HL-60 (cell line): Measurements from ENCODE around the gene PTPRK.
"Not testable (repeated sequence)": the region's sequence is repeated elsewhere in the genome, so short reads cannot be mapped to it uniquely, and the experiment has no call there.

Experiments
- DNase-seq, 2 experiments: peaks; one replicate each; pipeline ENCODE4 v3.0.0-alpha.2; 2010 to 2020; ENCODE audit warnings: low read depth in 1 of 2, low spot score in 1 of 2
- H3K27ac ChIP-seq: fragments of 250-450 bp; sonication (Bioruptor Pico); replicated peaks from 2 replicates; pipeline ENCODE4 v1.5.1; 2020; ENCODE audit warnings: mild to moderate bottlenecking, moderate library complexity
- H3K27me3 ChIP-seq: fragments of 250-450 bp; sonication (Bioruptor Pico); 2 replicates; pipeline ENCODE4 v1.5.1; 2021; ENCODE audit warnings: mild to moderate bottlenecking, moderate library complexity; ENCODE audit not compliant: insufficient read depth, poor library complexity, severe bottlenecking
- H3K4me3 ChIP-seq: replicated peaks from 2 replicates; pipeline ENCODE4 v1.5.1; 2011; ENCODE audit warnings: mild to moderate bottlenecking, control low read depth, low read length; ENCODE audit not compliant: insufficient read depth
- GABPA ChIP-seq: IDR thresholded peaks from 2 replicates; pipeline ENCODE4 v1.6.1; 2012; ENCODE audit warnings: low read depth
- POLR2AphosphoS5 ChIP-seq: IDR thresholded peaks from 2 replicates; pipeline ENCODE4 v1.6.1; 2012; ENCODE audit warnings: low read depth
- SPI1 ChIP-seq: IDR thresholded peaks from 2 replicates; pipeline ENCODE4 v1.6.1; 2012; ENCODE audit warnings: low read depth, mild to moderate bottlenecking, borderline replicate concordance
- TF ChIP-seq, protein P1 (sequence below): IDR thresholded peaks from 2 replicates; pipeline ENCODE4 v1.6.1; 2012; ENCODE audit warnings: low read depth; ENCODE audit not compliant: insufficient replicate concordance
- TF ChIP-seq, protein P2 (sequence below): IDR thresholded peaks from one replicate; pipeline ENCODE4 v1.5.1; 2011; ENCODE audit warnings: low read length, control low read depth, inconsistent platforms; ENCODE audit not compliant: insufficient read depth

Gene PTPRK

DNA sequence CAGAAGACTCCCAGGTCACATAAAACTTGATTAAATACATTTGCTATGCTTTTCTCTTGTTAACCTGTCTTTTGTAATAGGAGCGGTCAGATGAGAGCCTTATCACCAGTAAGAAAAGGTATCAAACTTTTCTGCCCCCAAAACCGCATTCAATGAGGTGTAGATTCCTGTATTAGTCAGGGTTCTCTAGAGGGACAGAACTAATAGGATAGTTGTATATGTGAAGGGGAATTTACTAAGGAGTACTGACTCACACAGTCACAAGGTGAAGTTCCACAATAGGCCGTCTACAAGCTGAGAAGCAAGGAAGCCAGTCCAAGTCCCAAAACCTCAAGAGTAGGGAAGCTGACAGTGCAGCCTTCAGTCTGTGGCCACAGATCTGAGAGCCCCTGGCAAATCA lies 32.7 kb downstream of the PTPRK start:
- DNase-seq = no peak
- no peaks in the 10 kb centered on the region for H3K27me3 ChIP-seq
- H3K27ac ChIP-seq = no peak overlapping the region
- TF ChIP-seq, protein P1, sequence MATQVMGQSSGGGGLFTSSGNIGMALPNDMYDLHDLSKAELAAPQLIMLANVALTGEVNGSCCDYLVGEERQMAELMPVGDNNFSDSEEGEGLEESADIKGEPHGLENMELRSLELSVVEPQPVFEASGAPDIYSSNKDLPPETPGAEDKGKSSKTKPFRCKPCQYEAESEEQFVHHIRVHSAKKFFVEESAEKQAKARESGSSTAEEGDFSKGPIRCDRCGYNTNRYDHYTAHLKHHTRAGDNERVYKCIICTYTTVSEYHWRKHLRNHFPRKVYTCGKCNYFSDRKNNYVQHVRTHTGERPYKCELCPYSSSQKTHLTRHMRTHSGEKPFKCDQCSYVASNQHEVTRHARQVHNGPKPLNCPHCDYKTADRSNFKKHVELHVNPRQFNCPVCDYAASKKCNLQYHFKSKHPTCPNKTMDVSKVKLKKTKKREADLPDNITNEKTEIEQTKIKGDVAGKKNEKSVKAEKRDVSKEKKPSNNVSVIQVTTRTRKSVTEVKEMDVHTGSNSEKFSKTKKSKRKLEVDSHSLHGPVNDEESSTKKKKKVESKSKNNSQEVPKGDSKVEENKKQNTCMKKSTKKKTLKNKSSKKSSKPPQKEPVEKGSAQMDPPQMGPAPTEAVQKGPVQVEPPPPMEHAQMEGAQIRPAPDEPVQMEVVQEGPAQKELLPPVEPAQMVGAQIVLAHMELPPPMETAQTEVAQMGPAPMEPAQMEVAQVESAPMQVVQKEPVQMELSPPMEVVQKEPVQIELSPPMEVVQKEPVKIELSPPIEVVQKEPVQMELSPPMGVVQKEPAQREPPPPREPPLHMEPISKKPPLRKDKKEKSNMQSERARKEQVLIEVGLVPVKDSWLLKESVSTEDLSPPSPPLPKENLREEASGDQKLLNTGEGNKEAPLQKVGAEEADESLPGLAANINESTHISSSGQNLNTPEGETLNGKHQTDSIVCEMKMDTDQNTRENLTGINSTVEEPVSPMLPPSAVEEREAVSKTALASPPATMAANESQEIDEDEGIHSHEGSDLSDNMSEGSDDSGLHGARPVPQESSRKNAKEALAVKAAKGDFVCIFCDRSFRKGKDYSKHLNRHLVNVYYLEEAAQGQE = no peak
- TF ChIP-seq SPI1 = no peak
- no peak overlapping the region for H3K4me3 ChIP-seq

DNA sequence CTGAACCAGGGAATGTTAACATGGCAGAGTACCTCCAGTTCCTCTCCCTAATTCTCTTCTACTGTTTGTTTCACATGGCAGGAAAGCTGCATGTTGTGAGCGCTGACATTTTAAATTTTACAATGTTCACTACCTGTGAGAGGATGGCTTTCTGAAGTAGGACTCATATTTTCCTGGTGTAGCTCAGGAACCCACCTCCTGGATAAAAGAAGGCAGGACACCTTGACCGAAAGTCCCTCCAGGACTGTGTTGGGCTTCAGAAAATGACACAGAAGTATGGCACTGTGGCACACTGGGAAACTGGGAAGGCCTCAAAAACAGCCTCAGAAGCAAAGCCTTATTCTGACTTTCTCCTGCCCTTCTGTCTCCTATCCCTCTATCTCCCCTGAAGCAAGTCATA lies 33.3 kb downstream of the PTPRK start:
- TF ChIP-seq POLR2AphosphoS5 = no peak
- TF ChIP-seq, protein P2, sequence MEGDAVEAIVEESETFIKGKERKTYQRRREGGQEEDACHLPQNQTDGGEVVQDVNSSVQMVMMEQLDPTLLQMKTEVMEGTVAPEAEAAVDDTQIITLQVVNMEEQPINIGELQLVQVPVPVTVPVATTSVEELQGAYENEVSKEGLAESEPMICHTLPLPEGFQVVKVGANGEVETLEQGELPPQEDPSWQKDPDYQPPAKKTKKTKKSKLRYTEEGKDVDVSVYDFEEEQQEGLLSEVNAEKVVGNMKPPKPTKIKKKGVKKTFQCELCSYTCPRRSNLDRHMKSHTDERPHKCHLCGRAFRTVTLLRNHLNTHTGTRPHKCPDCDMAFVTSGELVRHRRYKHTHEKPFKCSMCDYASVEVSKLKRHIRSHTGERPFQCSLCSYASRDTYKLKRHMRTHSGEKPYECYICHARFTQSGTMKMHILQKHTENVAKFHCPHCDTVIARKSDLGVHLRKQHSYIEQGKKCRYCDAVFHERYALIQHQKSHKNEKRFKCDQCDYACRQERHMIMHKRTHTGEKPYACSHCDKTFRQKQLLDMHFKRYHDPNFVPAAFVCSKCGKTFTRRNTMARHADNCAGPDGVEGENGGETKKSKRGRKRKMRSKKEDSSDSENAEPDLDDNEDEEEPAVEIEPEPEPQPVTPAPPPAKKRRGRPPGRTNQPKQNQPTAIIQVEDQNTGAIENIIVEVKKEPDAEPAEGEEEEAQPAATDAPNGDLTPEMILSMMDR = no peak
- TF ChIP-seq SPI1 = no peak
- TF ChIP-seq, protein P1 = no peak
- no peak for TF ChIP-seq GABPA
- Histone ChIP-seq H3K27me3 (no peaks in the 10 kb centered on the region), H3K27ac (no peak overlapping the region), H3K4me3 (no peak overlapping the region)
- DNase-seq = no peak

DNA sequence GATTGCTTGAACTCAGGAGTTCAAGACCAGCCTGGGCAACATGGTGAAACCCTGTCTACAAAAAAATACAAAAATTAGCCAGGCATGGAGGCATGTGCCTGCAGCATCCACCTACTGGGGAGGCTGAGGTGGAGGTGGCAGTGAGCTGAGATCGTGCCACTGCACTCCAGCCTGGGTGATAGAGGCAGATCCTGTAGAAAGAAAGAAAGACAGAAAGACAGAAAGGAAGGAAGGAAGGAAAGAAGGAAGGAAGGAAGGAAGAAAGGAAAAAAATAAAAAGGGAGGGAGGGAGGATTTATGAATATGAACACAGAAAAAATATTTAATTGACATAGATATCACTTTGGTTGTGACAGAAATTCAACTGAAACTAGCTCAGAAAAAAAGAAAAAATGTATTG lies 33.8 kb downstream of the PTPRK start:
- not testable (repeated sequence) for H3K4me3 ChIP-seq, H3K27ac ChIP-seq, DNase-seq, H3K27me3 ChIP-seq

DNA sequence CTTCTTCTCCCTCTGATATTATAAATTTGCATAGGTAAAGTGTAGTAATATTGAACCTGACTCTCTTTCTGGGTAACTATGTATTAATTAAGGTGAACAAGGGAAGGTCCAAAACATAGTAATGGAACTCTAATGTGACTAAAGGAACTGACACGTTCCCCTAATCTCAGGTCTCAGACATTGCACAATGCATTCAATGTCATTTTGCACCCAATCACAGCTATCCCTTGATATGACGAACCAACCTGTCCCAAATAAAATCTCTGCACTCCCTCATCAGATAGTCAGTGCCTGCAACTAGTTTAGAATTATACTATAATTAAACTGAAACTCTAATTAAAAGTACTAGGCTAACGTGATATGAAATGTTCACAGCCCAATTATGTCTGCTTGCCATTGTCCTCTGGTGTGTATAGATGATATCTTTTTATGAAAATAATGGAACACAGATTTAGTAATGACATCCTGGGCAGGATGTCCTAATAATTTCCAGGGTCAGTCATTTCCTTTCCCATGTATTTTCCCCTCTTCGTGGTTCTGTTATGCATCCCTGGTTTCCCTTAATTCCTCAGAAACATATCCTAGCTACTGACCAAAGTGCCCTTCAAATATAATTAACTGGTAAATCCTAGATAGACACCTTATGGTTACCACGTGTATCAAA lies 36.8 kb downstream of the PTPRK start:
- H3K27me3 ChIP-seq = no peaks in the 10 kb centered on the region
- H3K27ac ChIP-seq = no peak overlapping the region
- no peak overlapping the region for H3K4me3 ChIP-seq
- TF ChIP-seq, protein P1 = no peak
- TF ChIP-seq, protein P2 = no peak
- TF ChIP-seq POLR2AphosphoS5 (no peak), GABPA (no peak), SPI1 (no peak)
- DNase-seq = no peak
